ENCODE data around the gene ZNF679.
"Not testable (repeated sequence)": the region's sequence is repeated elsewhere in the genome, so short reads cannot be mapped to it uniquely, and the experiment has no call there.

The ZNF679 gene

DNA sequence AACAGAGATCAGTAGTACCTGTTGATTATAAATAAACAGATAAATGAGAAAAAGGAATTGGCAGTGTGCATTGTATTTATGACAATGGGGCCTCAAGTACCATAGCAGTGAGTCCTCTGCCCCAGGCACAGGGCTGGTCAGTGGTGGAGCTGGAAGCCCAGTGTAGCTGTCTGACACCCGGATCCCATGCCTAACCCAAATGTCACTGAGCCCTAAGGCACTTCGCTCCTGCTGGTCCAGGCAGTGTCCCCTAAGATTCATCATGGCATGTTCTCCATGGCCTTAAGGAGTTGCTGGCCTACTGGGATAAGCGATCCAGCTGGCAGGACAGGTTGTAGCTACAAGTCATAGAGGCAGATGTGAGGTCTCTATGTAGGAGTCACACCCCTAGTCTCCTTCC, 82.2 kb downstream of the ZNF679 start:
- DNase-seq (ENCODE audit: low read depth in 3 of 3), result no peak

GRCh38 chr7:64312826-64313225, 84.6 kb downstream of the ZNF679 start:
- no peak for DNase-seq (ENCODE audit: low read depth in 3 of 3)

DNA sequence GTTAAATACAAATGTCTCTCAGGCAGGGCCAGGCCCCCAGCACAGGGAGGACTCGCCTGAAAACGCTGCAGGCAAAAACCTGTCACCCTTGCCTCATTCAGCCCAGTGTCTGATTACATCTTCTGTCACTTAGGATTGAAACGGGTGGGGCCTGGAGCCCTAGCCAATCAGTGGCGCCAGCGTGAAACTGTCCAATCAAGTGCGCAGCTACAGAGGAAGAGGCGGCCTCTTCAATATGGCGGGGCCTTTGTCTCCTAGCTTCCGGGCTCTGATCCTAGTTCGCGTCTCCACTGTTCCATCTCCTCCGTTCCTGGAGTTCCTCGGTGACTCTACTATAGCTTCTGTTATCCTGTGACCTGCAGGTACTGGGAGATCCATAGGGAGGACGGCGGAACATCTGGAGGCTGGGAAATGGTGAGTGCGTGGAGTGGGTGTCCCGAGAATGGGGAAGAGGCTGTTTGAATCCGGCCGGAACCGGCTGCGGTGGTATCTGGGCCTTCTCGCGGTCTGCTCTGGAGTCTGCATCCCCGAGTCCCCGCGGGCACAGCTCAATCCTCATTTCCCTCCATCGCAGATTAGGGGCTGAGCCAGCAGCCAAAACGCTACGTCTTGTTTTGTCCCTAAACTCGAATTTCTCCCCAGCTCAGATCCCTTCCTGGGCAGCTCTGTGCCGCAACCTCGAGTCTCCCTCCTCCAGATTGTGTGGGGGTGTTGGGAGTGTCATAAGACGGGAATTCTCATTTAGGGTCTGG, 85.6 kb downstream of the ZNF679 start, which contains the start of gene ZNF736:
TSS of gene ZNF736 (plus strand) at position 222 of the 752 bp plus-strand sequence. CDS start at position 412, 190 bp downstream.
- peak; percentile 62 to 75 (median 69) for DNase-seq (ENCODE audit: low read depth in 3 of 3)

DNA sequence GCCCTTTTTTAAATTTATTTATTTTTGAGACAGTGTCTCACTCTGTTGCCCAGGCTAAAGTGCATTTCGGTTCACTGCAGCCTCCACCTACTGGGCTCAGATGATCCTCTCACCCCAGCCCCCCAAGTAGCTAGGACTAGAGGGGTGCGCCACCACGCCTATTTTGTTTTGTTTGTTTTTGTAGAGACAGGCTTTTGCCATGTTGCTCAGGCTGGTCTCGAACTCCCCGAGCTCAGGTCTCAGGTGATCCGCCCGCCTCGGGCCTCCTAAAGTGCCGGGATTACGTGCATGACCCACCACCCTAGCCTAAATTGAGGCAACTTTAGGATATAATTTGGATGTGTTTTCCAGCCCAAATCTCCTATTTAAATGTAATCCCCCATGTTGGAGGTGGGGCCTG, 86.3 kb downstream of the ZNF679 start:
- no peak for DNase-seq (ENCODE audit: low read depth in 3 of 3)

- DNase-seq (ENCODE audit: low read depth in 3 of 3), result not testable (repeated sequence)
Measured at GRCh38 chr7:64316031-64316742, 87.9 kb downstream of the ZNF679 start.

All from stimulated activated CD4-positive, alpha-beta T cell treated with anti-CD3 and anti-CD28 coated beads, TNF-alpha, amount 100 ng/mL, for 4 hours (primary cell).